ENCODE results near the gene CABP7. TPM values are rescaled to one million over a fixed set of nuclear protein-coding genes. Genes with fewer than 3 reads are reported as not detected.

CABP7 gene
- total RNA-seq, 4 donors from 2014 or later, result 0.73 to 1.0 TPM; not detected in 2

GRCh38 chr22:29755889-29756288 is 36.1 kb downstream of the CABP7 start:
- H3K27me3 ChIP-seq, result no peaks in the 10 kb centered on the region

GRCh38 chr22:29756341-29756740 is 36.5 kb downstream of the CABP7 start:
- 92 to 93% methylated on average over 6 to 7 of the region's 7 CpGs for WGBS, 2 donors
- intact Hi-C loops (cut with DNase I), result no loop called here
- no peaks in the 10 kb centered on the region for H3K36me3 ChIP-seq
- H3K27me3 ChIP-seq, result no peaks in the 10 kb centered on the region
- no peak for TF ChIP-seq POLR2A (IDR thresholded peaks at IDR 0.05)
- TF ChIP-seq CTCF (IDR thresholded peaks at IDR 0.05), result no peak
- H3K4me3 ChIP-seq (replicated peaks in 1 of 3), result no peak overlapping the region
- no peak overlapping the region for H3K27ac ChIP-seq
- H3K9me3 ChIP-seq, result no peaks in the 10 kb centered on the region
- DNase-seq, result no peak
- no peaks in the 10 kb centered on the region for H3K4me1 ChIP-seq

More at GRCh38 chr22:29755889-29756288, 36.1 kb downstream of the CABP7 start:
- WGBS, 2 donors, result 96 to 98% methylated on average over 8 to 9 of the region's 9 CpGs
- Histone ChIP-seq H3K9me3 (no peaks in the 10 kb centered on the region), H3K4me1 (no peaks in the 10 kb centered on the region), H3K27ac (no peak overlapping the region), H3K36me3 (no peaks in the 10 kb centered on the region), H3K4me3 (replicated peaks in 1 of 3) (no peak overlapping the region)
- DNase-seq, result no peak
- intact Hi-C loops (cut with DNase I), result no loop called here
- TF ChIP-seq POLR2A (IDR thresholded peaks at IDR 0.05) (no peak), CTCF (IDR thresholded peaks at IDR 0.05) (no peak)

- Histone ChIP-seq H3K9me3 (no peaks in the 10 kb centered on the region), H3K4me3 (replicated peaks in 1 of 3) (no peak overlapping the region), H3K27me3 (no peaks in the 10 kb centered on the region), H3K4me1 (no peaks in the 10 kb centered on the region), H3K36me3 (no peaks in the 10 kb centered on the region), H3K27ac (no peak overlapping the region)
- DNase-seq, result no peak
- no peak for TF ChIP-seq CTCF (IDR thresholded peaks at IDR 0.05)
- no peak for TF ChIP-seq POLR2A (IDR thresholded peaks at IDR 0.05)
- 92 to 98% methylated on average over 3 of the region's 3 CpGs for WGBS, 2 donors
- intact Hi-C loops (cut with DNase I), result no loop called here
These were observed 37.3 kb downstream of the CABP7 start for GRCh38 chr22:29757096-29757495.

GRCh38 chr22:29758068-29758622 is 38.3 kb downstream of the CABP7 start:
- WGBS, 2 donors, result 52 to 73% methylated on average over 7 of the region's 7 CpGs
- Histone ChIP-seq H3K4me3 (replicated peaks in 1 of 3) (no peak overlapping the region), H3K36me3 (no peaks in the 10 kb centered on the region), H3K4me1 (no peaks in the 10 kb centered on the region), H3K27ac (no peak overlapping the region), H3K9me3 (no peaks in the 10 kb centered on the region), H3K27me3 (no peaks in the 10 kb centered on the region)
- no peak for DNase-seq
- intact Hi-C loops (cut with DNase I), result no loop called here
- no peak for TF ChIP-seq POLR2A (IDR thresholded peaks at IDR 0.05)
- no peak for TF ChIP-seq CTCF (IDR thresholded peaks at IDR 0.05)

GRCh38 chr22:29758959-29759358 is 39.2 kb downstream of the CABP7 start:
- intact Hi-C loops (cut with DNase I), result no loop called here
- TF ChIP-seq POLR2A (IDR thresholded peaks at IDR 0.05) (no peak), CTCF (IDR thresholded peaks at IDR 0.05) (no peak)
- Histone ChIP-seq H3K27ac (no peak overlapping the region), H3K9me3 (no peaks in the 10 kb centered on the region), H3K4me1 (no peaks in the 10 kb centered on the region), H3K27me3 (no peaks in the 10 kb centered on the region), H3K4me3 (replicated peaks in 1 of 3) (no peak overlapping the region), H3K36me3 (no peaks in the 10 kb centered on the region)
- no peak for DNase-seq
- WGBS, 2 donors, result 71 to 79% methylated on average over 5 of the region's 5 CpGs

Measured in thyroid gland (tissue), 4 donors.